Upper lobe of right lung (tissue), 1 donor: ENCODE measurements around the gene NEGR1. TPM values are rescaled to one million over a fixed set of nuclear protein-coding genes. Genes with fewer than 3 reads are reported as not detected.

Experiments
- ATAC-seq: fragments of 200-7000 bp; cut with Tn5 transposase; one replicate; pipeline ENCODE4 v1.9.1; 2020; ENCODE audit warnings: mild to moderate bottlenecking, moderate library complexity
- DNase-seq: peaks from one replicate; pipeline ENCODE4 v3.0.0-alpha.2; 2020
- H3K27ac ChIP-seq: fragments of 200-600 bp; one replicate; pipeline ENCODE4 v1.8.0; 2022
- H3K27me3 ChIP-seq: fragments of 200-600 bp; one replicate; pipeline ENCODE4 v1.8.0; 2022; ENCODE audit warnings: mild to moderate bottlenecking
- H3K36me3 ChIP-seq: fragments of 200-600 bp; one replicate; pipeline ENCODE4 v1.8.0; 2022
- H3K4me1 ChIP-seq: fragments of 200-600 bp; one replicate; pipeline ENCODE4 v1.8.0; 2022
- H3K4me3 ChIP-seq: fragments of 200-600 bp; one replicate; pipeline ENCODE4 v1.8.0; 2022; ENCODE audit warnings: mild to moderate bottlenecking
- H3K9me3 ChIP-seq: fragments of 200-600 bp; one replicate; pipeline ENCODE4 v1.8.0; 2022
- intact Hi-C: fragments of 100-400 bp; cut with DNase I; formaldehyde crosslinking; loops from one replicate; pipeline ENCODE4 v1.11.0; 2022
- total RNA-seq: library from RNA; stranded (reverse); fragmentation: NEBNext Ultra II Directional; extraction: Animal tissue kit (Norgen Biotek cat#: 25700); gene quantifications from one replicate; pipeline ENCODE4 v1.2.1, GENCODE V29; 2021
- TF ChIP-seq, protein P1 (sequence below): fragments of 200-600 bp; IDR thresholded peaks from one replicate; pipeline ENCODE4 v1.8.0; 2022; ENCODE audit warnings: antibody characterized with exemption
- donor health status: DM: no; HTN: yes; CAD: no; lungs with severe emphysema.

The NEGR1 gene
- total RNA-seq, 1 donor from 2014 or later = 21.4 TPM

DNA sequence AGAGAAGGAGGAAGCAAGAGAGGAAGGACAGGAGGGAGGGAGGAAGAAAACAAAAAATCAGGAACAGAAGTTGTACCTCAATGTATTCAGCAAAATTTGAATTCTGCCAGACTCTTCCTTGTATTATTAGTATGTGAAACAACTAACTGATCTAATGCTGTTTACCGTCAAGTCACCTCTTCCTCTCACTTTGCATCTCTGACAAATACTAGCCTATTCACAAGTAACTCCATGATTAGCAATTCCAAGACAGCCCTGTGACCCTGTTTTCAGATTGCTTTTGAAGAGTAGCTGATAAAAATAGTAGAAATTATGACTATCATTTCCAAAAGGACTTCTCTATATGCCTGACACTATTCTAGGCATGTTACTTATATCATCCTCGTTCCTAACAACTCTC, 445.4 kb downstream of the NEGR1 start:
- no peak for ATAC-seq
- Histone ChIP-seq H3K36me3 (no peaks in the 10 kb centered on the region), H3K4me3 (no peak overlapping the region), H3K27ac (no peak overlapping the region), H3K27me3 (no peaks in the 10 kb centered on the region), H3K9me3 (no peaks in the 10 kb centered on the region), H3K4me1 (no peaks in the 10 kb centered on the region)
- intact Hi-C loops = no loop called here
- DNase-seq = no peak
- TF ChIP-seq, protein P1, sequence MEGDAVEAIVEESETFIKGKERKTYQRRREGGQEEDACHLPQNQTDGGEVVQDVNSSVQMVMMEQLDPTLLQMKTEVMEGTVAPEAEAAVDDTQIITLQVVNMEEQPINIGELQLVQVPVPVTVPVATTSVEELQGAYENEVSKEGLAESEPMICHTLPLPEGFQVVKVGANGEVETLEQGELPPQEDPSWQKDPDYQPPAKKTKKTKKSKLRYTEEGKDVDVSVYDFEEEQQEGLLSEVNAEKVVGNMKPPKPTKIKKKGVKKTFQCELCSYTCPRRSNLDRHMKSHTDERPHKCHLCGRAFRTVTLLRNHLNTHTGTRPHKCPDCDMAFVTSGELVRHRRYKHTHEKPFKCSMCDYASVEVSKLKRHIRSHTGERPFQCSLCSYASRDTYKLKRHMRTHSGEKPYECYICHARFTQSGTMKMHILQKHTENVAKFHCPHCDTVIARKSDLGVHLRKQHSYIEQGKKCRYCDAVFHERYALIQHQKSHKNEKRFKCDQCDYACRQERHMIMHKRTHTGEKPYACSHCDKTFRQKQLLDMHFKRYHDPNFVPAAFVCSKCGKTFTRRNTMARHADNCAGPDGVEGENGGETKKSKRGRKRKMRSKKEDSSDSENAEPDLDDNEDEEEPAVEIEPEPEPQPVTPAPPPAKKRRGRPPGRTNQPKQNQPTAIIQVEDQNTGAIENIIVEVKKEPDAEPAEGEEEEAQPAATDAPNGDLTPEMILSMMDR = no peak

DNA sequence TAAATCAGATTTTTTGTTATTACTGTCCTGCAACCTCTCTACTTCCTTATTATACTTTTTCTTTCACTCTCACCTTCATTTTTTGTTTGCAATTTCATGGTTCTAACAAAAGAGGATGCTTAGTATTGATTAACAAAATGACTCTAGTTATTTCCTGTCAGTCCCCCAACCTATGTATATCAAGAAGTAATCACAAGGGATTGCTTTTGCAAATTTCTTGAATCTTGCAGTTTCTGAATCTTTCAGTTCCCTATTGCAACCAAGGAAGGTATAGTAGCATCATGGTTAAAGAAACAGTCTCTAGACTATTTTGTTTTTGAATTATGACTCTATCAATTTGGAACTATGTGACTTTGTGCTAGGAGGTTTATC, 446.9 kb downstream of the NEGR1 start:
- Histone ChIP-seq H3K36me3 (no peaks in the 10 kb centered on the region), H3K4me1 (no peaks in the 10 kb centered on the region), H3K27me3 (no peaks in the 10 kb centered on the region), H3K4me3 (no peak overlapping the region), H3K9me3 (no peaks in the 10 kb centered on the region), H3K27ac (no peak overlapping the region)
- TF ChIP-seq, protein P1 = no peak
- intact Hi-C loops = no loop called here
- DNase-seq (no peak), ATAC-seq (no peak)

DNA sequence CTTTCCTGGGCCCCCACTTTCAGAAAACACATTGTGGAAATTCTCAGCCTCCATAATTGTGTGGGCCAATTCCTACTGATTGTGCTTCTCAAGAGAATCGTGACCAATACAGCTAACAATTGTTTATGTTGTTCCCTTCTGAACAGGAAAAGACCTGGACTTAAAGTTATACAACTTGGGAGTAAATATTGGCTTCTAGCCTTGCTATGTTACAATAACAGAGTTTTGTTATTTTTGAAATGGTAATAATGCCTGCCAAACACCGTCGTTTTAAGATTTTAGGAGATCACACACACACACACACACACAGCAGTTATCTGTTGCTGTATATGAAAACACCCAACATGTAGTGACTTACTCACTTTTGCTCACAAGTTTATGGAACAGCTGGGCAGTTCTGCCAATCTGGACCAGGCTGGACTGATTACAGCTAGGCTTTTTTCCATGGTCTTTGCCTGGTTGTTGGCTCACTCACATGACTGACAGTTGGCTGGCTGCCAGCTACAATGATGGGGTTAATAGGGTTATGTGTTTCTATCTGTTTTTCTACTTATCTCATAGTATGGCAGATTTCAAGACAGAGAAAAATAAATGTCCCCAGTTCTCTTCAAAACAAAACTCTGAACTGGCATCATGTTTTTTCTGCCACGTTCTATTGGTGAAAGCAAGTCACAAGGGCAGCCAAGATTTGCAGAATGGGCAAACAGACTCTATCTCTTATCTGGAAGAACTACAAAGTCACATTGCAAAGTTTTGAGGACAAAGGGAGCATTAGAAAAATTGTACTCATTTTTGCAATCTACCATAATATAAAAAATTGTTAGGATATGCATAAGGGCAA, 447.5 kb downstream of the NEGR1 start:
- ATAC-seq (no peak), DNase-seq (no peak)
- no peaks in the 10 kb centered on the region for H3K4me1 ChIP-seq
- no peaks in the 10 kb centered on the region for H3K27me3 ChIP-seq
- no peak overlapping the region for H3K4me3 ChIP-seq
- intact Hi-C loops = no loop called here
- H3K27ac ChIP-seq = no peak overlapping the region
- H3K9me3 ChIP-seq = no peaks in the 10 kb centered on the region
- TF ChIP-seq, protein P1 = no peak
- no peaks in the 10 kb centered on the region for H3K36me3 ChIP-seq

DNA sequence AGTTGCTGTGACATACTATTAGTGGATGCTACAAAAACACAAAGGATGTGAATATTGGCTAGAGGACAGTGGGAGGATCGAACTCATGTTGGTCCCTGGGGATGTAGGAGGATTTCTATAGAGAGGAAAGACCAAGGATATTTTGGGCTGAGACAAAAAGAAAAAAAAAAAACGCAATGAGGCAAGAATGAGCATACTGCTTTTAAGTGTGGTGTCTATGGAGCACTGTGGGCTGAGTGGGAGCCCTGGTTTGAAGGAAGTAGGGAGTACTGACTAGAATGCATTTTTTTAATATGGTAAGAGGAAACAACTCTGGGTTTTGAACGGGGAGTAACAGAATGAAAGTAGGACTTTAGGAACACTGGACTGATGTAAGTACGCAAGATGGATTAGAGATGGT, 450.7 kb downstream of the NEGR1 start:
- H3K4me1 ChIP-seq = no peaks in the 10 kb centered on the region
- H3K4me3 ChIP-seq = no peak overlapping the region
- H3K27me3 ChIP-seq = no peaks in the 10 kb centered on the region
- DNase-seq (no peak), ATAC-seq (no peak)
- no peaks in the 10 kb centered on the region for H3K9me3 ChIP-seq
- no peaks in the 10 kb centered on the region for H3K36me3 ChIP-seq
- intact Hi-C loops = no loop called here
- TF ChIP-seq, protein P1 = no peak
- no peak overlapping the region for H3K27ac ChIP-seq

DNA sequence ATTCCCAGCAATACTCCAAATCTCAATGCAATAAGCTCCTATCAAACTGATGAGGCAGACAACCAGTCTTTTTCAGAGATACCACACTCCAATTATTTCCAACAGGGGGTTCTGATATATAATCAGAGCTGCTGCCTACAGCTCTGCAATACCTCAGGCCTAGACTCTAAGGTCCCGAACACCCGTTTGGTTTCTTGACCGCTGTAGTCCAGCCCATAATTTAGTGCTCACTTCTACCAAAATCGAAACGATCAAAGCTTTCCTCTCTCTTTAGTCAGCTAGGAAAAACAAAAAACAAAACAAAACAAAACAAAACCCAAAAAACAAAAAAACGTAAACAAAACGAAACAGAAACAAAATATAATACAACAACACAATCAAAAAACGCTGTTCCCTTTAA, 453.0 kb downstream of the NEGR1 start:
- Histone ChIP-seq H3K27ac (no peak overlapping the region), H3K9me3 (no peaks in the 10 kb centered on the region), H3K4me1 (no peaks in the 10 kb centered on the region), H3K4me3 (no peak overlapping the region), H3K27me3 (no peaks in the 10 kb centered on the region), H3K36me3 (no peaks in the 10 kb centered on the region)
- TF ChIP-seq, protein P1 = no peak
- DNase-seq (no peak), ATAC-seq (no peak)
- intact Hi-C loops = no loop called here
